Heart right ventricle (tissue), 16 donors: ENCODE data around the gene CCDC92B. TPM values are rescaled to one million over a fixed set of nuclear protein-coding genes. Genes with fewer than 3 reads are reported as not detected.

Experiments
- ATAC-seq, 8 donors: fragments of 200-7000 bp; cut with Tn5 transposase; one replicate each; pipeline ENCODE4 v1.9.1; 2020; ENCODE audit warnings: mild to moderate bottlenecking in 8 of 8, moderate library complexity in 8 of 8, moderate number of reproducible peaks in 1 of 8
- DNase-seq, 2 donors: peaks; one replicate each; pipeline ENCODE4 v3.0.0-alpha.2; 2020
- H3K27ac ChIP-seq, 10 donors: fragments of 200-600 bp; sonication (generic) in 2 of 10; one replicate each; pipeline versions ENCODE4 v1.5.0 to v1.8.0; 2020 to 2022; ENCODE audit warnings: mild to moderate bottlenecking in 3 of 10
- H3K27me3 ChIP-seq, 7 donors: fragments of 200-600 bp; one replicate each; pipeline ENCODE4 v1.8.0; 2021 to 2022; ENCODE audit warnings: mild to moderate bottlenecking in 2 of 7
- H3K36me3 ChIP-seq, 9 donors: fragments of 200-600 bp; sonication (generic) in 1 of 9; one replicate each; pipeline versions ENCODE4 v1.5.0 to v1.8.0; 2020 to 2022; ENCODE audit warnings: mild to moderate bottlenecking in 2 of 9
- H3K4me1 ChIP-seq, 9 donors: fragments of 200-600 bp; sonication (generic) in 1 of 9; one replicate each; pipeline versions ENCODE4 v1.5.0 to v1.8.0; 2020 to 2022; ENCODE audit warnings: mild to moderate bottlenecking in 4 of 9
- H3K4me3 ChIP-seq, 10 donors: fragments of 200-600 bp; sonication (generic) in 2 of 10; one replicate each; pipeline versions ENCODE4 v1.5.0 to v1.8.0; 2020 to 2022; ENCODE audit warnings: mild to moderate bottlenecking in 7 of 10, moderate library complexity in 2 of 10
- H3K9me3 ChIP-seq, 11 donors: fragments of 200-600 bp in 10 of 11; sonication (generic) in 2 of 11; one replicate each; pipeline versions ENCODE4 v1.5.0 to v1.8.0; 2013 to 2022; ENCODE audit warnings: mild to moderate bottlenecking in 2 of 11, control low read depth in 1 of 11, moderate library complexity in 1 of 11
- WGBS, 2 donors: extraction: QIAGEN DNeasy Blood & Tissue Kit; methylation state at CpG; one replicate each; pipeline ENCODE4 v1.1.7; 2013; ENCODE audit warnings: inconsistent platforms in 1 of 2; 5-methylcytosine and 5-hydroxymethylcytosine counted together
- intact Hi-C, 10 donors: fragments of 100-400 bp; cut with DNase I; formaldehyde crosslinking; loops; one replicate each; pipeline versions ENCODE4 v1.11.1 to v1.14.2; 2022
- polyA plus RNA-seq, 2 donors: library from polyadenylated mRNA; stranded (reverse); fragments of 200-250 nt; gene quantifications; one replicate each; pipeline ENCODE4 v1.2.3, GENCODE V29; 2013
- total RNA-seq, 10 donors: library from RNA; stranded (reverse); fragmentation: NEBNext Ultra II Directional in 3 of 10; extraction: Animal tissue kit (Norgen Biotek cat#: 25700) in 3 of 10; gene quantifications; one replicate each; pipeline versions ENCODE4 v1.2.1 to v1.2.4, GENCODE V29; 2021 to 2023
- TF ChIP-seq, protein P1 (sequence below), 9 donors: fragments of 200-600 bp; sonication (generic) in 2 of 9; IDR thresholded peaks; one replicate each; pipeline versions ENCODE4 v1.5.0 to v1.8.0; 2021 to 2022; ENCODE audit warnings: antibody characterized with exemption in 9 of 9, mild to moderate bottlenecking in 5 of 9, moderate library complexity in 1 of 9
- donor health status: Arrhythmogenic right ventricular cardiomyopathy.
- donor health status: ischemic (EF 13 %, LVEDD 7.1; RV severe dilation, severe dysfunction).
- donor health status: healthy with polysubstance abuse.
- donor health status: DM: no; HTN: yes; CAD: no.
- donor health status: DM: no; HTN: no; CAD: no.
- donor health status: ischemic (EF 25% LVEDD 6.9; RV normal size, moderate dysfunction).
- donor health status: ischemic (EF 25% LVEDD 5.7; RV mildly dilated, moderate dysfunction).
- donor health status: healthy.
- donor health status: DM: yes; HTN: yes; CAD: no.
- donor health status: Ischemic cardiomyopathy.
- donor health status: ischemic (EF 35%, LVEDD 5.7; RV mildly dilated, moderate dysfunction).
- donor health status: nonischemic (EF 11% LVEDD 7.7; RV severe dilation, severe dysfunction).
- donor health status: DM: yes; HTN: yes; CAD: no.
- donor health status: PGD.
- donor health status: ischemic (EF 29% LVEDD 5.4; RV normal size, mild dysfunction).
- donor health status: nonischemic (EF 23%, LVEDD 6.1; RV moderate dilation, normal function).

Gene CCDC92B
- total and polyA plus RNA-seq, 12 donors: 0.06 to 0.44 (median 0.19) TPM

GRCh38 chr17:2703181-2703580, 46.3 kb downstream of the CCDC92B start:
- intact Hi-C loops: loop anchor here in 1 of 10 donors (10.0 kb wide), 1 partner anchor 308 kb away; no protein-coding TSS in a partner anchor
- H3K36me3 ChIP-seq: peaks cover 5 to 64% (median 47%) of the 10 kb centered on the region in 9 donors
- WGBS, 2 donors: 89 to 93% methylated on average over 20 of the region's 20 CpGs
- H3K4me1 ChIP-seq: peaks cover 2 to 41% (median 23%) of the 10 kb centered on the region in 9 donors
- ATAC-seq: no peak
- H3K27ac ChIP-seq: peak overlapping the region in 1 of 10 donors; percentile 92
- H3K27me3 ChIP-seq: no peaks in the 10 kb centered on the region
- H3K9me3 ChIP-seq: no peaks in the 10 kb centered on the region
- no peak for DNase-seq
- H3K4me3 ChIP-seq: no peak overlapping the region
- TF ChIP-seq, protein P1, sequence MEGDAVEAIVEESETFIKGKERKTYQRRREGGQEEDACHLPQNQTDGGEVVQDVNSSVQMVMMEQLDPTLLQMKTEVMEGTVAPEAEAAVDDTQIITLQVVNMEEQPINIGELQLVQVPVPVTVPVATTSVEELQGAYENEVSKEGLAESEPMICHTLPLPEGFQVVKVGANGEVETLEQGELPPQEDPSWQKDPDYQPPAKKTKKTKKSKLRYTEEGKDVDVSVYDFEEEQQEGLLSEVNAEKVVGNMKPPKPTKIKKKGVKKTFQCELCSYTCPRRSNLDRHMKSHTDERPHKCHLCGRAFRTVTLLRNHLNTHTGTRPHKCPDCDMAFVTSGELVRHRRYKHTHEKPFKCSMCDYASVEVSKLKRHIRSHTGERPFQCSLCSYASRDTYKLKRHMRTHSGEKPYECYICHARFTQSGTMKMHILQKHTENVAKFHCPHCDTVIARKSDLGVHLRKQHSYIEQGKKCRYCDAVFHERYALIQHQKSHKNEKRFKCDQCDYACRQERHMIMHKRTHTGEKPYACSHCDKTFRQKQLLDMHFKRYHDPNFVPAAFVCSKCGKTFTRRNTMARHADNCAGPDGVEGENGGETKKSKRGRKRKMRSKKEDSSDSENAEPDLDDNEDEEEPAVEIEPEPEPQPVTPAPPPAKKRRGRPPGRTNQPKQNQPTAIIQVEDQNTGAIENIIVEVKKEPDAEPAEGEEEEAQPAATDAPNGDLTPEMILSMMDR (IDR thresholded peaks at IDR 0.05): no peak

DNA sequence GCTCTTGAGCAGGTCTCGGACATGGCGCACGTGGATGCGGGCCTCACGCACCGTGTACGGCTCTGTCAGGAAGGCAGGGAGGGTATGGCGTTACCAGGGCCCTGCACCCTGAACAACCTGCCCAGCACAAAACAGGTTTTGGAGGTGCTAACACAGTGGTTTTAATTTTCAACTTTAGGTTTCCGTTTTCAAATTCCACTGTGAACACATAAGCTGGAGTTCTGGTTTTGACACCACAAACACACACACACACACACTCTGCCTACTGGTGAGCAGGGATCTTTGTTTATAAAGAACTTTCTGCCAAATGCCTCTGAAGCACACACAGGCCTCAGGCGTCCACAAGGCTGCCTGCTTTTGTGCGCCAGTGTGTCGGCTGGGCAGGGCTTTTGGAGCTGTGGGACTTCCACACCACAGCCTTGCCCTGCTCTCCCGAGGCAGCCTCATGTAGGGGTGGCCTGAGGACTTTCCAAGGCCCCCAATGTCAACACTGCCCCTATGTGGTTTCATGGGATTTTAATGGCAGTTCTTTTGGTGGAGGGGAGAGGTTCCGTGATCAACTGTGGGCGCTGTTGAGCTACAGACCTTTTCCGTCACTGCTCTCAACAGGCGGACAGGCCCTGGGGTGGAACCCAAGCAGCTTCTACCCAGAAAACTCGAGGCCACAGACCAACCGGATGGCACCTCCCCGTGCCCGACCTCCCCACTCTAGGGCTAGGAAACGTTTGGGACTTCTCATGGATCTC, 47.3 kb downstream of the CCDC92B start:
- DNase-seq: no peak

GRCh38 chr17:2701161-2701995, 48.1 kb downstream of the CCDC92B start:
- TF ChIP-seq, protein P1 (IDR thresholded peaks at IDR 0.05): no peak
- ATAC-seq (no peak), DNase-seq (no peak)
- Histone ChIP-seq H3K4me1 (peaks cover 0 to 28% (median 20%) of the 10 kb centered on the region in 9 donors), H3K4me3 (no peak overlapping the region), H3K36me3 (peaks cover 5 to 82% (median 62%) of the 10 kb centered on the region in 9 donors), H3K9me3 (no peaks in the 10 kb centered on the region), H3K27ac (no peak overlapping the region), H3K27me3 (no peaks in the 10 kb centered on the region)
- intact Hi-C loops: loop anchor here in 1 of 10 donors (10.0 kb wide), 1 partner anchor 307 kb away; no protein-coding TSS in a partner anchor
- WGBS, 2 donors: 91 to 92% methylated on average over 41 of the region's 41 CpGs

More for the DNA sequence above, 47.3 kb downstream of the CCDC92B start:
- no peak overlapping the region for H3K4me3 ChIP-seq
- TF ChIP-seq, protein P1 (IDR thresholded peaks at IDR 0.05): no peak
- no peaks in the 10 kb centered on the region for H3K9me3 ChIP-seq
- WGBS, 2 donors: 85 to 89% methylated on average over 22 of the region's 22 CpGs
- no peak overlapping the region for H3K27ac ChIP-seq
- peaks cover 0 to 35% (median 20%) of the 10 kb centered on the region in 9 donors for H3K4me1 ChIP-seq
- intact Hi-C loops: loop anchor here in 1 of 10 donors (10.0 kb wide), 1 partner anchor 307 kb away; no protein-coding TSS in a partner anchor
- H3K36me3 ChIP-seq: peaks cover 5 to 74% (median 54%) of the 10 kb centered on the region in 9 donors
- H3K27me3 ChIP-seq: no peaks in the 10 kb centered on the region
- no peak for ATAC-seq

DNA sequence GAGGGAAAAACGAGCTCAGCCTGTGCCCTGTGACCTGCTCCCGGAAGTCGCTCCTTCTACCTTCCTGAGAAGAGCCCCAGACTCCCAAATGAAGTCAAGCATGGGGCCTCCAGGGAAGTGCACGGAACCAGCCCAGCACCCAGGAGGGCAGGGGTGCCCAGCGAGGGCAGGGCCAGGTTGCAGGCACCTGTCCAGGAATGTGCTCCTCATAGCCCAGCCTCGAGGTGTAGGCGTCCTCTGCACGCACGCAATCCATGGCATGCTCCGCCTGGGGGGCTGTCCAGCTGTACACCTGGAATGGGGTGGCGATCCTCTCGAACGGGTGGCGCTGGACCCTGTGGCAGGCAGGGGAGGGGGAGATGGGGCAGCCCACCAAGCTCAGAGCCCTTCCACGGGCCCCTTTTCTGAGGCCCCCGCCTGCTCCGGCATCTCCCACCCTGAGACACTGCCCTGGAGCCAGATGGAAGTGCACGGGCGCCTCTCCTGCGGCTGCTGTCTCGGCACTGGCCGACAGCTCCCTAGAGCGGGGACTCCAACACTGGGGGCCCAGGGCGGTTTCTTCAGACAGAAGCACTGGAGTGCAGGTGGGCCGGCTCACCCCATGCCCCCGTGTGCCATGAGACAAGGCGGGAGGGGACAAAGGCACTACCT, 48.8 kb downstream of the CCDC92B start:
- ATAC-seq (no peak), DNase-seq (no peak)
- 88 to 89% methylated on average over 26 to 27 of the region's 27 CpGs for WGBS, 2 donors
- TF ChIP-seq, protein P1 (IDR thresholded peaks at IDR 0.05): no peak
- Histone ChIP-seq H3K27ac (no peak overlapping the region), H3K4me1 (peaks cover 0 to 21% (median 15%) of the 10 kb centered on the region in 9 donors), H3K27me3 (no peaks in the 10 kb centered on the region), H3K4me3 (no peak overlapping the region), H3K9me3 (no peaks in the 10 kb centered on the region), H3K36me3 (peaks cover 5 to 90% (median 70%) of the 10 kb centered on the region in 9 donors)
- intact Hi-C loops: loop anchor here in 1 of 10 donors (10.0 kb wide), 1 partner anchor 306 kb away; no protein-coding TSS in a partner anchor
